D721Med (cell line): Measurements from ENCODE around the gene ARHGDIB.

Source experiments
- DNase-seq: peaks from one replicate; pipeline ENCODE4 v3.0.0; 2011; ENCODE audit warnings: low spot score; ENCODE audit not compliant: insufficient read length
- FAIRE-seq: peaks from 2 replicates; lab custom pipeline; 2011; peaks lifted over from hg19 to GRCh38; lab: Jason Lieb, UNC
- TF ChIP-seq, protein P1 (sequence below): IDR thresholded peaks from 2 replicates; pipeline ENCODE4 v1.5.1; 2012; ENCODE audit warnings: mild to moderate bottlenecking, control low read depth; ENCODE audit not compliant: insufficient read depth; ENCODE audit errors: missing control alignments

The ARHGDIB gene

DNA sequence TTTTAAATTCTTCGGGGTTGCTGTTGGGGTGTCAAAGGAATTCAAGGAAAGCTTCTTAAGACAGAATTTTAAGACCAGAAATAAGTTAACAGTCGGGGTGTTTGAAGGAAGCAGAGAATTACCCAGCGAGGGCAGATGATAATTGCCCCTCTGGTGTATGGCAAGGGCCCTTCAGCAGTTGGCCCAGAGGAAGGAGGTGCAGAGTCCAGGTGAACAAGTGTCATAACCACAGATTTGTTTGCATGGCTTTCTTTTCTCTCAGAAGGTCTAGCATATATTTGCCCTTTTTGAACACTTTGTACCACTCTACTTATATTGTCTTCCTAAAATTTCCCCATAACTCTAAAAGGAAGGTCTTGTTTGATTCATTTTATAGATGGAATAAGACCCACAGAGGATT is 13.2 kb upstream of the ARHGDIB start:
- no peak for DNase-seq
- TF ChIP-seq, protein P1, sequence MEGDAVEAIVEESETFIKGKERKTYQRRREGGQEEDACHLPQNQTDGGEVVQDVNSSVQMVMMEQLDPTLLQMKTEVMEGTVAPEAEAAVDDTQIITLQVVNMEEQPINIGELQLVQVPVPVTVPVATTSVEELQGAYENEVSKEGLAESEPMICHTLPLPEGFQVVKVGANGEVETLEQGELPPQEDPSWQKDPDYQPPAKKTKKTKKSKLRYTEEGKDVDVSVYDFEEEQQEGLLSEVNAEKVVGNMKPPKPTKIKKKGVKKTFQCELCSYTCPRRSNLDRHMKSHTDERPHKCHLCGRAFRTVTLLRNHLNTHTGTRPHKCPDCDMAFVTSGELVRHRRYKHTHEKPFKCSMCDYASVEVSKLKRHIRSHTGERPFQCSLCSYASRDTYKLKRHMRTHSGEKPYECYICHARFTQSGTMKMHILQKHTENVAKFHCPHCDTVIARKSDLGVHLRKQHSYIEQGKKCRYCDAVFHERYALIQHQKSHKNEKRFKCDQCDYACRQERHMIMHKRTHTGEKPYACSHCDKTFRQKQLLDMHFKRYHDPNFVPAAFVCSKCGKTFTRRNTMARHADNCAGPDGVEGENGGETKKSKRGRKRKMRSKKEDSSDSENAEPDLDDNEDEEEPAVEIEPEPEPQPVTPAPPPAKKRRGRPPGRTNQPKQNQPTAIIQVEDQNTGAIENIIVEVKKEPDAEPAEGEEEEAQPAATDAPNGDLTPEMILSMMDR: no peak
- no peak for FAIRE-seq

DNA sequence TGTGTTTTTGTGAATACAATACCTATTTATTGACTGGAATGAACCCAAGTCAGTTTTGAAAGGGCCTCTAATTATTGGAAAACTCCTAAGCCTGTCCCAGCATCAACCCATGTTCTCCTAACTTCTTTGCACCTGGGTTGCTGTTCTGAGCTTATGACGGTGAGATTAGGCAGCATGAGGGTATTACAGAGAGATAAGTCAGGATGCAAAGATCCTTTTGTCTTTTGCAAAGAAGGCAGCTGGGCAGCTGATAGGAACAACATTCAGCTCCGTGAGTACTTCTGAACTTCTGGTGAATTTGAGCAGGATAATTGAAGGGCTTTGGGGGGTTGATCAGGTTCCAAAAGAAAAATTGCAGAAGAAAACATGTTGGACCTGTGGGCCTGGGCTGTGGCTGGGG is 11.4 kb upstream of the ARHGDIB start, which contains the start of gene PDE6H:
Gene PDE6H, plus strand, starts transcription at position 227 of the 400 bp plus-strand sequence. CDS start 4,971 bp downstream, outside the sequence.
- DNase-seq (no peak), FAIRE-seq (peak; percentile 89)
- TF ChIP-seq, protein P1: no peak

DNA sequence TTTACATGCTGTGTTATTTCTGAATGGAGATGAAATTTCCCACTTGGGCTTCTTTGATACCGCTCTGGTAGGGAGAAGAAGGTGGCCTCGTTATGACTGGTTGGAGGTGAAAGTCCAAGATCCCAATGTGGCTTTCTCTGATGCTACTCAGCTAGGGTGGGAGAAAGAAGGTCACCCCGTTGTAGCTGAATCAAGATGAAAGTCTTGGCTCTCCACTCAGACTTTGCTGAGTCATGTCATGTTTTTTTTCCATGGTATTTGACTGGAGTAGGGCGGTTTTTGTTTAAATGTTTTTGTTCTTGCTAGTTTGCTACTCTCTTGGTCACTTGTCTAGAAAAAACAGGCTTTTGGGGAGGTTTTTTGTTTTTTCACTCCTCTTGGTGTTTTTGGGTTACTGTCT is 9.1 kb upstream of the ARHGDIB start:
- TF ChIP-seq, protein P1: no peak
- DNase-seq: no peak
- FAIRE-seq: no peak

DNA sequence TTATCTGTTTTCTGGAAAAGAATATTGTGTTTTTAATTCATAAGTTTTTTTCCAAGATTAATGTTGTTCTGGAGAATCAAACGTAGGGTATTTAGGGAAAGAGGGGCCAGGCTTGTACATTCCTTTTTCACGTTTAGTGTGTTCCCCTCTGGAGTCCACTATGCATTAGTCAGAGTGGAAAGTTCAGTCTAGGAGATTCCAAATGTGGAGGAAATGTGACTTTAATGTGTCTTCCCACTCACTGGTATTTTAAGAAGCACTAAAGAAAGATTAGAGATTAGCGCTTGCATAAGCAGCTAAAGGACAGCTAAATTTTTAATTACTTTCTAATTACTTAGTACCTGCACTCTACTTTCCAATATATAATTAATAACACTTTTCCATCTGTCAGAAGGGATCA is 7.1 kb upstream of the ARHGDIB start:
- TF ChIP-seq, protein P1: no peak
- DNase-seq (no peak), FAIRE-seq (peak; percentile 93)

DNA sequence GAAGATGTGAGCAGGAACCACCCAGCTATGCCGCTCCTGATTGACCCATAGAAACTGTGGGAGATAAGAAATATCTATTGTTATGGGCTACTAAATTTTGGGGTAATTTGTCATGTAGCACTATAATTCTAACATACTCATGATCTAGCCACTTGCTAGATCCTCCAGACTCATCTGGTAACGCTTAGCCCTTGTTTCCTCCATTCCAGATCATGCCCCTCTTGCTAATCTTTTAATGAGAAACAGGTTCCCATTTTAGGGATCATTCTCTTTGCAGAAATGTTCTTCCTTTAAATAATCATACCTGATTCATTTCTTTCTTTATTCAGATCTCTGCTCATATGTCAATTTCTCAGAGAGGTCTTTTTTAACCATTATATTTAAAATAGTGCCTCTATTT is 3.8 kb upstream of the ARHGDIB start:
- FAIRE-seq (no peak), DNase-seq (no peak)
- TF ChIP-seq, protein P1: no peak

DNA sequence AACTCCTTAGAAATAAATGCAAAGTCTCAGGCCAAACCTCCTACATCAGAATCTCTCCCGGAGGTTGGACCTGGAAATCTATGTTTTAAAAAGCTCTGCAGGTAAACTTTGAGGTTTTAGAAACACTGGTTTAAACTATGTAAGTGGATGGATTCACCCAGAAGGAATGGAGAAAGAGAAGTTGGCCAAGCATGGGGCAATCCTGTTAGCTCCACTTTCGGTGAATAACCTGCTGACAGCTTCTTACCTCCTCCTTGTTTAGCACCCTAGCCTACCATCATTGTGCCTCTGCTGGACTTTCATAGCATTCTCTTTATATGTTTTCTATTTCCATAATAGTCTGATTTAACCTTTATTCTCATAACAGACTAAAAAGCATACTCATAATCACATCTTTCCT is 3.0 kb upstream of the ARHGDIB start:
- DNase-seq (no peak), FAIRE-seq (no peak)
- TF ChIP-seq, protein P1: no peak

DNA sequence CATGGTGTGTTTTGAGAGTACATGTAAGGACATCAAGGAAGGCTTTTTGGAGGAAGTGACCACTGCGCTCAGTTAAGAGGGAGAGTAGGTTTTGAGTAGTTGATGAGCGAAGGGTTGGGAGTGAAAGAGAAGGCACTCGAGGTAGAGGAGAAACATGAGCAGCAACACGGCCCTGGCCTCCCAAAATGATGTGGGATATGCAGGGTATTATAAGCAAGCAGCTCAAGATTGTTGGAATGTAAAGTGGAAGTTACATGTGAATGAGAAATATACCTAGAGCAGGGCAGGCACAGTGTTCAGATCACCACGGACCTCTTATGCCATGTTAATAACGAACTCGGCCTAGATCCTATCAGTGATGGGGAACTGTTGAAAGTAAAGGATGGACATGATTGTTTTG is 2.1 kb upstream of the ARHGDIB start:
- DNase-seq: no peak
- no peak for FAIRE-seq
- TF ChIP-seq, protein P1: no peak
